ENCODE measurements around the gene SOX5.

GRCh38 chr12:23815810-23816209, 133.7 kb downstream of the SOX5 start:
- TF ChIP-seq POLR2A (IDR thresholded peaks at IDR 0.05) (no peak), CTCF (IDR thresholded peaks at IDR 0.05 in 4 of 5, conservative IDR thresholded peaks at IDR 0.05 in 1 of 5) (no peak)

Measured in gastrocnemius medialis (tissue), 4 donors.